ENCODE data around the gene ITPRIP. TPM values are rescaled to one million over a fixed set of nuclear protein-coding genes. Genes with fewer than 3 reads are reported as not detected.
A peak's percentile ranks its signal among the peaks of the same experiment; 100 is the strongest.

Gene ITPRIP
- total RNA-seq, 1 experiment from 2014 or later: 22.5 TPM

GRCh38 chr10:104262055-104262454, 76.2 kb downstream of the ITPRIP start:
- Histone ChIP-seq H4K20me1 (ENCODE audit: control insufficient read depth, insufficient read depth, insufficient read length) (no peaks in the 10 kb centered on the region), H3K18ac (ENCODE audit: insufficient read length, low read depth, low read length) (no peak overlapping the region), H3K79me1 (ENCODE audit: insufficient read depth, low read depth, low read length, poor library complexity, severe bottlenecking) (no peaks in the 10 kb centered on the region), H3K27me3 (ENCODE audit: insufficient read depth, low read length) (no peaks in the 10 kb centered on the region), H4K5ac (ENCODE audit: insufficient read length, low read depth, low read length) (no peak overlapping the region), H3K4ac (ENCODE audit: low read depth, low read length) (no peak overlapping the region), H3K27ac (ENCODE audit: insufficient read length, low read depth, low read length) (no peak overlapping the region), H2AK5ac (ENCODE audit: insufficient read length, low read length) (no peak overlapping the region), H3K9me3 (ENCODE audit: control insufficient read depth, low read depth, low read length) (no peaks in the 10 kb centered on the region), H2BK20ac (ENCODE audit: low read depth, low read length, poor library complexity, severe bottlenecking) (no peak overlapping the region), H3T11ph (ENCODE audit: low read length) (no peak overlapping the region), H4K8ac (replicated peaks; ENCODE audit: insufficient read length, low read depth, low read length) (no peak overlapping the region), H3K4me2 (ENCODE audit: insufficient read depth, insufficient read length, low read length) (no peak overlapping the region), H2AFZ (ENCODE audit: low read length) (no peak overlapping the region), H2BK120ac (ENCODE audit: low read depth, low read length, poor library complexity, severe bottlenecking) (no peak overlapping the region), H3K79me2 (ENCODE audit: insufficient read depth, low read length) (no peaks in the 10 kb centered on the region), H4K91ac (ENCODE audit: insufficient read length, low read depth, low read length) (no peak overlapping the region), H3K23ac (ENCODE audit: insufficient read length, low read depth, low read length) (no peak overlapping the region), H3K23me2 (ENCODE audit: insufficient read length, low read depth, low read length, poor library complexity, severe bottlenecking) (no peaks in the 10 kb centered on the region), H2BK12ac (ENCODE audit: insufficient read length, low read depth, low read length) (no peak overlapping the region), H2BK5ac (ENCODE audit: insufficient read length, low read length) (no peak overlapping the region), H2BK15ac (ENCODE audit: low read depth, low read length) (no peak overlapping the region), H3K9ac (ENCODE audit: extremely low read depth, insufficient read length, low read length) (no peak overlapping the region), H3K4me1 (ENCODE audit: insufficient read depth, low read length) (no peaks in the 10 kb centered on the region), H3K56ac (ENCODE audit: insufficient read length, low read depth, low read length) (no peak overlapping the region), H3K14ac (ENCODE audit: insufficient read depth, low read length) (no peak overlapping the region)
- Mint-ChIP-seq H3K36me3 (ENCODE audit: insufficient read depth in 1 of 3, low read depth in 3 of 3) (peaks cover 8 to 78% (median 18%) of the 10 kb centered on the region in 3 experiments; a peak in 6 of 7 replicates), H3K27me3 (ENCODE audit: low read depth) (no peaks in the 10 kb centered on the region), H3K4me1 (peaks cover 1 to 19% of the 10 kb centered on the region in 2 experiments; a peak in 3 of 4 replicates), H3K27ac (peak overlapping the region in 2 of 3 experiments; percentile 19 to 21; a peak in 2 of 7 replicates), H3K9me3 (no peaks in the 10 kb centered on the region), H3K4me3 (no peak overlapping the region)
- no peak for TF ChIP-seq CTCF (conservative IDR thresholded peaks at IDR 0.05)
- DNase-seq: no peak
- WGBS (ENCODE audit: extremely low coverage, insufficient read length, low lambda C conversion rate): no CpG with 5 or more reads among the region's 5 CpGs
